Measurements from ENCODE around the gene FCF1.
A peak's percentile ranks its signal among the peaks of the same experiment; 100 is the strongest.

FCF1 gene

GRCh38 chr14:74695406-74695805 is 17.5 kb upstream of the FCF1 start:
- ChIA-PET POLR2A (no interaction called here), CTCF (no interaction called here)
- H3K4me3 ChIP-seq (ENCODE audit: low read depth, low read length), result no peak overlapping the region
- no peak for DNase-seq (ENCODE audit: low read depth, low spot score)
- no peak for TF ChIP-seq CTCF (IDR thresholded peaks at IDR 0.05; ENCODE audit: insufficient read depth, low read length, missing control alignments)

- no peak for TF ChIP-seq CTCF (IDR thresholded peaks at IDR 0.05; ENCODE audit: insufficient read depth, low read length, missing control alignments)
- no peak for DNase-seq (ENCODE audit: low read depth, low spot score)
- no peak overlapping the region for H3K4me3 ChIP-seq (ENCODE audit: low read depth, low read length)
- ChIA-PET CTCF (interaction anchor here (0.8 to 1.9 kb wide), 4 partner anchors 9 to 85 kb away, joined by 3 to 5 read pairs (median 3); partner anchors contain the start of gene LTBP2), POLR2A (interaction anchor here (1.0 kb wide), 1 partner anchor 92 kb away, joined by 3 read pairs; no protein-coding TSS in a partner anchor)
Measured at GRCh38 chr14:74697011-74697410, 15.9 kb upstream of the FCF1 start.

- no peak overlapping the region for H3K4me3 ChIP-seq (ENCODE audit: low read depth, low read length)
- DNase-seq (ENCODE audit: low read depth, low spot score), result peak; percentile 51
- CTCF ChIA-PET, result interaction anchor here (0.8 to 1.9 kb wide), 4 partner anchors 9 to 85 kb away, joined by 3 to 5 read pairs (median 3); partner anchors contain the start of gene LTBP2
- POLR2A ChIA-PET, result interaction anchor here (1.0 kb wide), 1 partner anchor 93 kb away, joined by 3 read pairs; no protein-coding TSS in a partner anchor
- no peak for TF ChIP-seq CTCF (IDR thresholded peaks at IDR 0.05; ENCODE audit: insufficient read depth, low read length, missing control alignments)
Measured at GRCh38 chr14:74697543-74697942, 15.4 kb upstream of the FCF1 start.

GRCh38 chr14:74697976-74698375 is 15.0 kb upstream of the FCF1 start:
- TF ChIP-seq CTCF (IDR thresholded peaks at IDR 0.05; ENCODE audit: insufficient read depth, low read length, missing control alignments), result no peak
- ChIA-PET CTCF (interaction anchor here (1.0 to 1.9 kb wide), 4 partner anchors 8 to 85 kb away, joined by 3 to 5 read pairs (median 3); partner anchors contain the start of genes LTBP2 and YLPM1), POLR2A (interaction anchor here (1.0 kb wide), 1 partner anchor 93 kb away, joined by 3 read pairs; no protein-coding TSS in a partner anchor)
- no peak overlapping the region for H3K4me3 ChIP-seq (ENCODE audit: low read depth, low read length)
- DNase-seq (ENCODE audit: low read depth, low spot score), result no peak

GRCh38 chr14:74698465-74698864 is 14.5 kb upstream of the FCF1 start:
- no peak for TF ChIP-seq CTCF (IDR thresholded peaks at IDR 0.05; ENCODE audit: insufficient read depth, low read length, missing control alignments)
- DNase-seq (ENCODE audit: low read depth, low spot score), result no peak
- CTCF ChIA-PET, result interaction anchor here (1.0 to 1.4 kb wide), 2 partner anchors 65 to 86 kb away, joined by 3 read pairs; partner anchors contain the start of genes LTBP2 and YLPM1
- H3K4me3 ChIP-seq (ENCODE audit: low read depth, low read length), result no peak overlapping the region
- POLR2A ChIA-PET, result no interaction called here

- H3K4me3 ChIP-seq (ENCODE audit: low read depth, low read length), result no peak overlapping the region
- CTCF ChIA-PET, result no interaction called here
- TF ChIP-seq CTCF (IDR thresholded peaks at IDR 0.05; ENCODE audit: insufficient read depth, low read length, missing control alignments), result no peak
- DNase-seq (ENCODE audit: low read depth, low spot score), result no peak
- POLR2A ChIA-PET, result no interaction called here
Measured at GRCh38 chr14:74702293-74702692, 10.7 kb upstream of the FCF1 start.
